VCaP (cell line): Measurements from ENCODE around the gene BST1.

Source experiments
- H3K27ac ChIP-seq: fragments of 450-650 bp; 2 replicates; pipeline ENCODE4 v1.5.1; 2017
- CTCF ChIP-seq: fragments of 450-650 bp; conservative IDR thresholded peaks from 2 replicates; pipeline ENCODE4 v1.5.1; 2017; ENCODE audit warnings: mild to moderate bottlenecking, moderate library complexity

Gene BST1

GRCh38 chr4:15677507-15677988 lies 25.3 kb upstream of the BST1 start:
- no peak overlapping the region for H3K27ac ChIP-seq
- no peak for TF ChIP-seq CTCF

- peak overlapping the region; percentile 95 for H3K27ac ChIP-seq
- no peak for TF ChIP-seq CTCF
These were observed 21.8 kb upstream of the BST1 start for GRCh38 chr4:15681067-15681371.

- peak within 1 kb of the TSS; percentile 95 for H3K27ac ChIP-seq
- TF ChIP-seq CTCF = 0 out of 2 replicates have a peak, but pooled peaks have one; percentile 16
These were observed 21.3 kb upstream of the BST1 start, which contains the start of gene FAM200B for GRCh38 chr4:15681372-15682241. FAM200B (plus strand) TSS chr4:15681827; CDS start chr4:15686978, 5,151 bp downstream.

- no peak for TF ChIP-seq CTCF
- H3K27ac ChIP-seq = peak overlapping the region; percentile 95
These were observed 20.4 kb upstream of the BST1 start for GRCh38 chr4:15682242-15683142.

- no peak for TF ChIP-seq CTCF
- H3K27ac ChIP-seq = peak overlapping the region; percentile 95
These were observed 19.7 kb upstream of the BST1 start for GRCh38 chr4:15683143-15683495.

GRCh38 chr4:15684498-15684897 lies 18.4 kb upstream of the BST1 start:
- H3K27ac ChIP-seq = no peak overlapping the region
- TF ChIP-seq CTCF = no peak

GRCh38 chr4:15688051-15688450 lies 14.8 kb upstream of the BST1 start:
- no peak for TF ChIP-seq CTCF
- H3K27ac ChIP-seq = no peak overlapping the region
